HL-60 (cell line): Measurements from ENCODE around the gene OR8S1.
A peak's percentile ranks its signal among the peaks of the same experiment; 100 is the strongest.
"Not testable (repeated sequence)": the region's sequence is repeated elsewhere in the genome, so short reads cannot be mapped to it uniquely, and the experiment has no call there.

Experiments
- DNase-seq, 2 experiments: peaks; one replicate each; pipeline ENCODE4 v3.0.0-alpha.2; 2010 to 2020; ENCODE audit warnings: low read depth in 1 of 2, low spot score in 1 of 2
- H3K27ac ChIP-seq: fragments of 250-450 bp; sonication (Bioruptor Pico); replicated peaks from 2 replicates; pipeline ENCODE4 v1.5.1; 2020; ENCODE audit warnings: mild to moderate bottlenecking, moderate library complexity
- H3K27me3 ChIP-seq: fragments of 250-450 bp; sonication (Bioruptor Pico); 2 replicates; pipeline ENCODE4 v1.5.1; 2021; ENCODE audit warnings: mild to moderate bottlenecking, moderate library complexity; ENCODE audit not compliant: insufficient read depth, poor library complexity, severe bottlenecking
- H3K4me3 ChIP-seq: replicated peaks from 2 replicates; pipeline ENCODE4 v1.5.1; 2011; ENCODE audit warnings: mild to moderate bottlenecking, control low read depth, low read length; ENCODE audit not compliant: insufficient read depth
- GABPA ChIP-seq: IDR thresholded peaks from 2 replicates; pipeline ENCODE4 v1.6.1; 2012; ENCODE audit warnings: low read depth
- POLR2AphosphoS5 ChIP-seq: IDR thresholded peaks from 2 replicates; pipeline ENCODE4 v1.6.1; 2012; ENCODE audit warnings: low read depth
- SPI1 ChIP-seq: IDR thresholded peaks from 2 replicates; pipeline ENCODE4 v1.6.1; 2012; ENCODE audit warnings: low read depth, mild to moderate bottlenecking, borderline replicate concordance
- TF ChIP-seq, protein P1 (sequence below): IDR thresholded peaks from 2 replicates; pipeline ENCODE4 v1.6.1; 2012; ENCODE audit warnings: low read depth; ENCODE audit not compliant: insufficient replicate concordance
- TF ChIP-seq, protein P2 (sequence below): IDR thresholded peaks from one replicate; pipeline ENCODE4 v1.5.1; 2011; ENCODE audit warnings: low read length, control low read depth, inconsistent platforms; ENCODE audit not compliant: insufficient read depth

Gene OR8S1

DNA sequence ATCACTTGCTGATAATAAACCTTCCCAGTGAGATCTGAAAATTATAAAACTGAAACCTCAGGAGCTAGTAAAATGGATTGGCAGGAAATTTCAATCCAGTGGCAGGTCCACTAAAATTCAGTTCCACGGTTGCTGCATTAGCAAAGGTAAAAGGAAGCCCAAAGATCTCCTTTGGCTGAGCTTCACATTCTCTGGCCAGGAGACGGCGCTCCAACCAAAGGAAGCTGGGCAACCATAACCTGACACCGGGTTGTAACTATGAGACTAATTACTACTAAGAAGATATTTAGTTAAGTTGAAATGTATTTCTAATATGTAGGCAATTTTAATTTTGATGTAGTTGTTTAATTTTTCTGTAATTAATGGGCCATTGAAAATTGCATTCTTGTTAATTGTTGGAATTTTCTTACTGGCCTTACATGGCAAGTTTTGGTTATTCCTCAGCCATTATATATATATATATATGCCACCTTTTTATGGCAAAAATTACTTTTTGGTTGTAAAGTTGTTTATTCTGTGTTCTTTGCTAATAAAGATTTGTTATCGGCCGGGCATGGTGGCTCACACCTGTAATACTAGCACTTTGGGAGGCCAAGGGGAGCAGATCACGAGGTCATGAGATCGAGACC lies 17.0 kb downstream of the OR8S1 start:
- Histone ChIP-seq H3K27ac (no peak overlapping the region), H3K27me3 (no peaks in the 10 kb centered on the region), H3K4me3 (no peak overlapping the region)
- DNase-seq = peak; percentile 21 to 52
- TF ChIP-seq GABPA (no peak), POLR2AphosphoS5 (no peak)
- TF ChIP-seq, protein P1, sequence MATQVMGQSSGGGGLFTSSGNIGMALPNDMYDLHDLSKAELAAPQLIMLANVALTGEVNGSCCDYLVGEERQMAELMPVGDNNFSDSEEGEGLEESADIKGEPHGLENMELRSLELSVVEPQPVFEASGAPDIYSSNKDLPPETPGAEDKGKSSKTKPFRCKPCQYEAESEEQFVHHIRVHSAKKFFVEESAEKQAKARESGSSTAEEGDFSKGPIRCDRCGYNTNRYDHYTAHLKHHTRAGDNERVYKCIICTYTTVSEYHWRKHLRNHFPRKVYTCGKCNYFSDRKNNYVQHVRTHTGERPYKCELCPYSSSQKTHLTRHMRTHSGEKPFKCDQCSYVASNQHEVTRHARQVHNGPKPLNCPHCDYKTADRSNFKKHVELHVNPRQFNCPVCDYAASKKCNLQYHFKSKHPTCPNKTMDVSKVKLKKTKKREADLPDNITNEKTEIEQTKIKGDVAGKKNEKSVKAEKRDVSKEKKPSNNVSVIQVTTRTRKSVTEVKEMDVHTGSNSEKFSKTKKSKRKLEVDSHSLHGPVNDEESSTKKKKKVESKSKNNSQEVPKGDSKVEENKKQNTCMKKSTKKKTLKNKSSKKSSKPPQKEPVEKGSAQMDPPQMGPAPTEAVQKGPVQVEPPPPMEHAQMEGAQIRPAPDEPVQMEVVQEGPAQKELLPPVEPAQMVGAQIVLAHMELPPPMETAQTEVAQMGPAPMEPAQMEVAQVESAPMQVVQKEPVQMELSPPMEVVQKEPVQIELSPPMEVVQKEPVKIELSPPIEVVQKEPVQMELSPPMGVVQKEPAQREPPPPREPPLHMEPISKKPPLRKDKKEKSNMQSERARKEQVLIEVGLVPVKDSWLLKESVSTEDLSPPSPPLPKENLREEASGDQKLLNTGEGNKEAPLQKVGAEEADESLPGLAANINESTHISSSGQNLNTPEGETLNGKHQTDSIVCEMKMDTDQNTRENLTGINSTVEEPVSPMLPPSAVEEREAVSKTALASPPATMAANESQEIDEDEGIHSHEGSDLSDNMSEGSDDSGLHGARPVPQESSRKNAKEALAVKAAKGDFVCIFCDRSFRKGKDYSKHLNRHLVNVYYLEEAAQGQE = no peak
- TF ChIP-seq, protein P2, sequence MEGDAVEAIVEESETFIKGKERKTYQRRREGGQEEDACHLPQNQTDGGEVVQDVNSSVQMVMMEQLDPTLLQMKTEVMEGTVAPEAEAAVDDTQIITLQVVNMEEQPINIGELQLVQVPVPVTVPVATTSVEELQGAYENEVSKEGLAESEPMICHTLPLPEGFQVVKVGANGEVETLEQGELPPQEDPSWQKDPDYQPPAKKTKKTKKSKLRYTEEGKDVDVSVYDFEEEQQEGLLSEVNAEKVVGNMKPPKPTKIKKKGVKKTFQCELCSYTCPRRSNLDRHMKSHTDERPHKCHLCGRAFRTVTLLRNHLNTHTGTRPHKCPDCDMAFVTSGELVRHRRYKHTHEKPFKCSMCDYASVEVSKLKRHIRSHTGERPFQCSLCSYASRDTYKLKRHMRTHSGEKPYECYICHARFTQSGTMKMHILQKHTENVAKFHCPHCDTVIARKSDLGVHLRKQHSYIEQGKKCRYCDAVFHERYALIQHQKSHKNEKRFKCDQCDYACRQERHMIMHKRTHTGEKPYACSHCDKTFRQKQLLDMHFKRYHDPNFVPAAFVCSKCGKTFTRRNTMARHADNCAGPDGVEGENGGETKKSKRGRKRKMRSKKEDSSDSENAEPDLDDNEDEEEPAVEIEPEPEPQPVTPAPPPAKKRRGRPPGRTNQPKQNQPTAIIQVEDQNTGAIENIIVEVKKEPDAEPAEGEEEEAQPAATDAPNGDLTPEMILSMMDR = peak; percentile 90

DNA sequence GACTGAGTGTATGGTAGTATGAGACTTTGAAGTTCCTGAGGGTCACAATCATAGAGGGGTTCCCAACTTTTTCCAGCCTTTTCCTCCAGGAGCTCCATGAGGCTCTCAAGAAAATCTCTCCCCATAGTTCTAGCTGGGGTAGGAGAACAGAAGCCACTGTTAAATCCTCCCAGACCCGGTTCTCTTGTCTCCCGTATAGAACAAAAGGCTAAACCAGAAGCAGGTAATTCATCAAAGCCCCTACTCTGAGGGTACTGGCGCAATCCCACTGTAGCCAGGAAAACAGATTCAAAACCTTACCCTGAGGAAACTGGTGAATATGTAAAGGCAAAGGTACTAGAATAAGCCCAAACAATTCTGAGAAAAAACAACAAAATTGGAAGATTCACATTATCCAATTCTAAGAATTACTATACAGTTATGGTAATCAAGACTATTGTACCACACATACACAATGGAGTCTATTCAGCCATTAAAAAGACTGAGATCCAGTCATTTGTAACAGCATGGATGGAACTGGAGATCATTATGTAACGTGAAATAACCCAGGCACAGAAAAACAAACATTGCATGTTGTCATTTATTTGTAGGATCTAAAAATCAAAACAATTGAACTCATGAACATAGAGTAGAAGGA lies 20.5 kb downstream of the OR8S1 start:
- TF ChIP-seq, protein P1 = no peak
- TF ChIP-seq SPI1 = no peak
- Histone ChIP-seq H3K4me3 (no peak overlapping the region), H3K27ac (no peak overlapping the region), H3K27me3 (no peaks in the 10 kb centered on the region)
- no peak for DNase-seq

DNA sequence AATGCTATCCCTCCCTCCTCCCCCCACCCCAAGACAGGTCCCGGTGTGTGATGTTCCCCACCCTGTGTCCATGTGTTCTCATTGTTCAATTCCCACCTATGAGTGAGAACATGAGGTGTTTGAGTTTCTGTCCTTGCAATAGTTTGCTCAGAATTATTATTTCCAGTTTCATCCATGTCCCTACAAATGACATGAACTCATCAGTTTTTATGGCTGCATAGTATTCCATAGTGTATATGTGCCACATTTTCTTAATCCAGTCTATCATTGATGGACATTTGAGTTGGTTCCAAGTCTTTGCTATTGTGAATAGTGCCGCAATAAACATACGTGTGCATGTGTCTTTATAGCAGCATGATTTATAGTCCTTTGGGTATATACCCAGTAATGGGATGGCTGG lies 21.6 kb downstream of the OR8S1 start:
- not testable (repeated sequence) for H3K4me3 ChIP-seq, DNase-seq, H3K27ac ChIP-seq, H3K27me3 ChIP-seq

DNA sequence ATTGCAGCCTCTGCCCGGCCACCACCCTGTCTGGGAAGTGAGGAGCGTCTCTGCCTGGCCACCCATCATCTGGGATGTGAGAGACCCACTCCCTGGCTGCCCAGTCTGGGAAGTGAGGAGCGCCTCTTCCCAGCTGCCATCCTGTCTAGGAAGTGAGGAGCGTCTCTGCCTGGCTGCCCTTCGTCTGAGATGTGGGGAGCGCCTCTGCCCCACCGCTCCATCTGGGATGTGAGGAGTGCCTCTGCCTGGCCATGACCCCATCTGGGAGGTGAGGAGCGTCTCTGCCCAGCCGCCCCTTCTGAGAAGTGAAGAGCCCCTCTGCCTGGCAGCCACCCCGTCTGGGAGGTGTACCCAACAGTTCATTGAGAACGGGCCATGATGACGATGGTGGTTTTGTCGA lies 26.2 kb downstream of the OR8S1 start:
- not testable (repeated sequence) for DNase-seq, H3K27me3 ChIP-seq, H3K27ac ChIP-seq, H3K4me3 ChIP-seq

DNA sequence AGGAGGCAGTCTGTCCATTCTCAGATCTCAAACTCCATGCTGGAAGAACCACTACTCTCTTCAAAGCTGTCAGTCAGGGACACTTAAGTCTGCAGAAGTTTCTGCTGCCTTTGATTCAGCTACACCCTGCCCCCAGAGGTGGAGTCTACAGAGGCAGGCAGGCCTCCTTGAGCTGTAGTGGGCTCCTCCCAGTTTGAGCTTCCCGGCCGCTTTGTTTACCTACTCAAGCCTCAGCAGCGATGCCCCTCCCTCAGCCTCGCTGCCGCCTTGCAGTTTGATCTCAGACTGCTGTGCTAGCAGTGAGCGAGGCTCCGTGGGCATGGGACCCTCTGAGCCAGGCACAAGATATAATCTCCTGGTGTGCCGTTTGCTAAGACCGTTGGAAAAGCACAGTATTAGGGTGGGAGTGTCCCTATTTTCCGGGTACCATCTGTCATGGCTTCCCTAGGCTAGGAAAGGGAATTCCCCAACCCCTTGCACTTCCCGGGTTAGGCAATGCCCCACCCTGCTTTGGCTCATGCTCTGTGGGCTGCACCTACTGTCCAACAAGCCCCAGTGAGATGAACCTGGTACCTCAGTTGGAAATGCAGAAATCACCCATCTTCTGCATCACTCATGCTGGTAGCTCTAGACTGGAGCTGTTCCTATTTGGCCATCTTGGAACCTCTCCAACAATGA lies 28.4 kb downstream of the OR8S1 start:
- not testable (repeated sequence) for DNase-seq, H3K4me3 ChIP-seq, H3K27ac ChIP-seq

DNA sequence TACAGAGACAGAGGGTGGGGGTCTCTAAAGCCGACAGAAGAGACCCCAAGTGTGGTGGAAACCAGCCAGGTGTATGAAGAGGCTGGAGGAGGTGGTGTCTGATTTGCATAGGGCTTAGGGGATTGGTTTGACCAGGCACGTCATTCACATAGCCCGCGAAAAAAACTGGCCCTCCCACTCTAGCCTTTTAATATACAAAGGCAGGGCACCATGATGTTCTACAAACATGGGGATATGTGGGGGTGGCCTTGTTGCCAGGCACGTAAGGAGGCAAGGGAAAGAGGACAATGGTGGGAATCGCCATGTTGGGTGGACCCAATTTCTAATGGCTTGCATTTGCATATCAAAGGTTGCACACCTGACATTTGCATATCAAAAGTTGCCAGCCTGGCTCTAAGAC lies 31.2 kb downstream of the OR8S1 start:
- Histone ChIP-seq H3K27me3 (no peaks in the 10 kb centered on the region), H3K27ac (no peak overlapping the region), H3K4me3 (no peak overlapping the region)
- DNase-seq = no peak
- no peak for TF ChIP-seq POLR2AphosphoS5

More for the DNA sequence above, 28.4 kb downstream of the OR8S1 start:
- not testable (repeated sequence) for H3K27me3 ChIP-seq
